Esophagus muscularis mucosa (tissue), 4 donors: ENCODE results near the gene NTRK3. TPM values are rescaled to one million over a fixed set of nuclear protein-coding genes. Genes with fewer than 3 reads are reported as not detected.

Experiments used
- DNase-seq: peaks from one replicate; pipeline ENCODE4 v3.0.0-alpha.2; 2017; ENCODE audit errors: extremely low spot score
- H3K27ac ChIP-seq, 4 donors: fragments of 200-600 bp; sonication (generic); replicated peaks in 1 of 4; 1 replicate in 3 of 4; 2 replicates in 1 of 4; pipeline ENCODE4 v1.5.1; 2016 to 2019; ENCODE audit warnings: mild to moderate bottlenecking in 1 of 4
- H3K27me3 ChIP-seq, 4 donors: fragments of 200-600 bp; sonication (generic); one replicate each; pipeline versions ENCODE4 v1.5.1 to v1.6.0; 2016 to 2019
- H3K36me3 ChIP-seq, 4 donors: fragments of 200-600 bp; sonication (generic); one replicate each; pipeline ENCODE4 v1.5.1; 2016 to 2019
- H3K4me1 ChIP-seq, 4 donors: fragments of 200-600 bp; sonication (generic); one replicate each; pipeline ENCODE4 v1.5.1; 2016 to 2019
- H3K4me3 ChIP-seq, 4 donors: fragments of 200-600 bp; sonication (generic); 1 replicate in 2 of 4; 2 replicates in 2 of 4; pipeline ENCODE4 v1.5.1; 2016 to 2019; ENCODE audit warnings: mild to moderate bottlenecking in 4 of 4, moderate library complexity in 1 of 4
- H3K9me3 ChIP-seq, 4 donors: fragments of 200-600 bp; sonication (generic); 1 replicate in 3 of 4; 2 replicates in 1 of 4; pipeline ENCODE4 v1.5.1; 2016 to 2019
- CTCF ChIP-seq, 3 experiments: fragments of 200-600 bp in 2 of 3; fragments of 450-650 bp in 1 of 3; sonication (generic) in 2 of 3; IDR thresholded peaks; one replicate each; pipeline ENCODE4 v1.5.1; 2017 to 2019; ENCODE audit warnings: antibody characterized with exemption in 3 of 3, mild to moderate bottlenecking in 2 of 3, moderate library complexity in 1 of 3
- EP300 ChIP-seq: sonication (generic); formaldehyde crosslinking; IDR thresholded peaks from one replicate; pipeline ENCODE4 v1.6.1; 2017; ENCODE audit warnings: antibody characterized with exemption
- POLR2A ChIP-seq: fragments of 450-650 bp; IDR thresholded peaks from one replicate; pipeline ENCODE4 v1.6.1; 2017; ENCODE audit warnings: antibody characterized with exemption, moderate library complexity, mild to moderate bottlenecking, low read depth
- POLR2AphosphoS5 ChIP-seq, 2 donors: sonication (generic); formaldehyde crosslinking; IDR thresholded peaks; one replicate each; pipeline ENCODE4 v1.6.1; 2017; ENCODE audit warnings: antibody characterized with exemption in 2 of 2
- WGBS: methylation state at CpG from one replicate; pipeline ENCODE4 v1.1.5; 2018; 5-methylcytosine and 5-hydroxymethylcytosine counted together
- intact Hi-C: fragments of 100-400 bp; cut with DNase I; formaldehyde crosslinking; loops from one replicate; pipeline ENCODE4 v1.15.1; 2023
- total RNA-seq, 4 donors: library from RNA; depleted of rRNA; stranded (reverse); fragments of >200 nt; gene quantifications; one replicate each; pipeline versions ENCODE4 v1.1.0 to v1.2.1, GENCODE V29; 2016

The NTRK3 gene
- total RNA-seq, 4 donors from 2014 or later = 1.7 to 6.3 (median 3.0) TPM

GRCh38 chr15:88178631-88179030, 77.9 kb downstream of the NTRK3 start:
- no peak for TF ChIP-seq POLR2AphosphoS5 (IDR thresholded peaks at IDR 0.05)
- TF ChIP-seq POLR2A = no peak
- no peak for TF ChIP-seq EP300
- TF ChIP-seq CTCF (IDR thresholded peaks at IDR 0.05) = no peak
- no peak overlapping the region for H3K4me3 ChIP-seq
- no peaks in the 10 kb centered on the region for H3K4me1 ChIP-seq
- H3K9me3 ChIP-seq = no peaks in the 10 kb centered on the region
- no peak overlapping the region for H3K27ac ChIP-seq
- no peaks in the 10 kb centered on the region for H3K27me3 ChIP-seq
- intact Hi-C loops = no loop called here
- WGBS = 82% methylated on average over 5 of the region's 5 CpGs
- no peak for DNase-seq
- no peaks in the 10 kb centered on the region for H3K36me3 ChIP-seq

GRCh38 chr15:88177451-88177850, 79.1 kb downstream of the NTRK3 start:
- Histone ChIP-seq H3K4me1 (no peaks in the 10 kb centered on the region), H3K36me3 (no peaks in the 10 kb centered on the region), H3K9me3 (no peaks in the 10 kb centered on the region), H3K27ac (no peak overlapping the region), H3K4me3 (no peak overlapping the region), H3K27me3 (no peaks in the 10 kb centered on the region)
- 68% methylated on average over 1 of the region's 1 CpG for WGBS
- intact Hi-C loops = no loop called here
- TF ChIP-seq POLR2A (no peak), POLR2AphosphoS5 (IDR thresholded peaks at IDR 0.05) (no peak), CTCF (IDR thresholded peaks at IDR 0.05) (no peak), EP300 (no peak)
- no peak for DNase-seq

GRCh38 chr15:88174571-88174970, 82.0 kb downstream of the NTRK3 start:
- Histone ChIP-seq H3K36me3 (no peaks in the 10 kb centered on the region), H3K4me3 (no peak overlapping the region), H3K4me1 (no peaks in the 10 kb centered on the region), H3K27me3 (peaks cover 0 to 1% (median 0%) of the 10 kb centered on the region in 4 donors), H3K9me3 (no peaks in the 10 kb centered on the region), H3K27ac (no peak overlapping the region)
- WGBS = 80% methylated on average over 4 of the region's 4 CpGs
- no peak for DNase-seq
- no peak for TF ChIP-seq CTCF (IDR thresholded peaks at IDR 0.05)
- intact Hi-C loops = no loop called here

- H3K4me3 ChIP-seq = no peak overlapping the region
- no peaks in the 10 kb centered on the region for H3K4me1 ChIP-seq
- no peaks in the 10 kb centered on the region for H3K36me3 ChIP-seq
- H3K9me3 ChIP-seq = no peaks in the 10 kb centered on the region
- DNase-seq = no peak
- H3K27me3 ChIP-seq = peaks cover 0 to 5% (median 0%) of the 10 kb centered on the region in 4 donors
- WGBS = 38% methylated on average over 9 of the region's 9 CpGs
- intact Hi-C loops = no loop called here
- H3K27ac ChIP-seq = no peak overlapping the region
- TF ChIP-seq POLR2A = no peak
These were observed 90.2 kb downstream of the NTRK3 start for GRCh38 chr15:88166082-88166993.

- Histone ChIP-seq H3K9me3 (no peaks in the 10 kb centered on the region), H3K27ac (no peak overlapping the region), H3K4me3 (no peak overlapping the region), H3K27me3 (peaks cover 0 to 5% (median 0%) of the 10 kb centered on the region in 4 donors), H3K36me3 (no peaks in the 10 kb centered on the region), H3K4me1 (no peaks in the 10 kb centered on the region)
- intact Hi-C loops = no loop called here
- 30% methylated on average over 2 of the region's 2 CpGs for WGBS
- no peak for TF ChIP-seq EP300
- TF ChIP-seq POLR2A = no peak
- TF ChIP-seq POLR2AphosphoS5 (IDR thresholded peaks at IDR 0.05) = no peak
- no peak for TF ChIP-seq CTCF (IDR thresholded peaks at IDR 0.05)
- no peak for DNase-seq
These were observed 94.9 kb downstream of the NTRK3 start for GRCh38 chr15:88161636-88162035.
